Measurements from ENCODE around the gene EMC9.

The EMC9 gene

GRCh38 chr14:24100197-24100981 is 41.0 kb downstream of the EMC9 start:
- no peak overlapping the region for H3K4me2 ChIP-seq (ENCODE audit: insufficient read depth, low read length)
- H2AFZ ChIP-seq (ENCODE audit: low read depth, low read length) = no peak overlapping the region
- no peaks in the 10 kb centered on the region for H3K9me3 ChIP-seq (ENCODE audit: insufficient read depth, low read length, severe bottlenecking)
- peaks cover 12% of the 10 kb centered on the region for H3K79me2 ChIP-seq (ENCODE audit: insufficient read depth, low read length)
- TF ChIP-seq EZH2 (IDR thresholded peaks at IDR 0.05; ENCODE audit: borderline replicate concordance, low read depth, low read length, severe bottlenecking) = no peak
- TF ChIP-seq CTCF (IDR thresholded peaks at IDR 0.05; ENCODE audit: borderline replicate concordance, extremely low read depth, low read length, poor library complexity, severe bottlenecking) = no peak
- H3K27ac ChIP-seq (ENCODE audit: low read length) = no peak overlapping the region
- no peaks in the 10 kb centered on the region for H3K27me3 ChIP-seq (ENCODE audit: insufficient read depth, low read length, poor library complexity)
- DNase-seq (no peak), ATAC-seq (ENCODE audit: insufficient read depth, low read depth) (no peak)
- no peak overlapping the region for H3K9ac ChIP-seq (ENCODE audit: low read depth, low read length)
- no peaks in the 10 kb centered on the region for H4K20me1 ChIP-seq (ENCODE audit: insufficient read depth, low read length)
- no peak overlapping the region for H3K4me3 ChIP-seq (ENCODE audit: low read depth in 1 of 2, low read length in 2 of 2)
- peaks cover 55% of the 10 kb centered on the region for H3K36me3 ChIP-seq (ENCODE audit: insufficient read depth, low read length)
- H3K4me1 ChIP-seq (ENCODE audit: insufficient read depth, low read length) = peaks cover 6% of the 10 kb centered on the region

GRCh38 chr14:24098927-24099813 is 42.2 kb downstream of the EMC9 start:
- Histone ChIP-seq H3K36me3 (ENCODE audit: insufficient read depth, low read length) (peaks cover 55% of the 10 kb centered on the region), H3K4me2 (ENCODE audit: insufficient read depth, low read length) (no peak overlapping the region), H3K27me3 (ENCODE audit: insufficient read depth, low read length, poor library complexity) (no peaks in the 10 kb centered on the region), H3K4me1 (ENCODE audit: insufficient read depth, low read length) (peaks cover 13% of the 10 kb centered on the region), H3K4me3 (ENCODE audit: low read depth in 1 of 2, low read length in 2 of 2) (no peak overlapping the region), H3K79me2 (ENCODE audit: insufficient read depth, low read length) (peaks cover 22% of the 10 kb centered on the region), H3K9ac (ENCODE audit: low read depth, low read length) (no peak overlapping the region), H4K20me1 (ENCODE audit: insufficient read depth, low read length) (no peaks in the 10 kb centered on the region), H3K9me3 (ENCODE audit: insufficient read depth, low read length, severe bottlenecking) (no peaks in the 10 kb centered on the region), H2AFZ (ENCODE audit: low read depth, low read length) (no peak overlapping the region), H3K27ac (ENCODE audit: low read length) (no peak overlapping the region)
- TF ChIP-seq EZH2 (IDR thresholded peaks at IDR 0.05; ENCODE audit: borderline replicate concordance, low read depth, low read length, severe bottlenecking) (no peak), CTCF (IDR thresholded peaks at IDR 0.05; ENCODE audit: borderline replicate concordance, extremely low read depth, low read length, poor library complexity, severe bottlenecking) (no peak)
- no peak for DNase-seq
- ATAC-seq (ENCODE audit: insufficient read depth, low read depth) = no peak

GRCh38 chr14:24098229-24098926 is 43.0 kb downstream of the EMC9 start:
- Histone ChIP-seq H3K27ac (ENCODE audit: low read length) (no peak overlapping the region), H3K9me3 (ENCODE audit: insufficient read depth, low read length, severe bottlenecking) (no peaks in the 10 kb centered on the region), H3K79me2 (ENCODE audit: insufficient read depth, low read length) (peaks cover 22% of the 10 kb centered on the region), H3K4me1 (ENCODE audit: insufficient read depth, low read length) (peaks cover 19% of the 10 kb centered on the region), H3K9ac (ENCODE audit: low read depth, low read length) (no peak overlapping the region), H3K4me3 (ENCODE audit: low read depth in 1 of 2, low read length in 2 of 2) (no peak overlapping the region), H3K36me3 (ENCODE audit: insufficient read depth, low read length) (peaks cover 49% of the 10 kb centered on the region), H3K4me2 (ENCODE audit: insufficient read depth, low read length) (no peak overlapping the region), H3K27me3 (ENCODE audit: insufficient read depth, low read length, poor library complexity) (no peaks in the 10 kb centered on the region), H2AFZ (ENCODE audit: low read depth, low read length) (no peak overlapping the region), H4K20me1 (ENCODE audit: insufficient read depth, low read length) (no peaks in the 10 kb centered on the region)
- TF ChIP-seq EZH2 (IDR thresholded peaks at IDR 0.05; ENCODE audit: borderline replicate concordance, low read depth, low read length, severe bottlenecking) (no peak), CTCF (IDR thresholded peaks at IDR 0.05; ENCODE audit: borderline replicate concordance, extremely low read depth, low read length, poor library complexity, severe bottlenecking) (no peak)
- ATAC-seq (ENCODE audit: insufficient read depth, low read depth) (no peak), DNase-seq (no peak)

All from DND-41 (cell line).